Heart left ventricle (tissue), 16 donors: Measurements from ENCODE around the gene F2R. TPM values are rescaled to one million over a fixed set of nuclear protein-coding genes. Genes with fewer than 3 reads are reported as not detected.

Experiments
- ATAC-seq, 4 donors: fragments of 200-7000 bp; cut with Tn5 transposase; one replicate each; pipeline ENCODE4 v1.9.1; 2020 to 2022; ENCODE audit warnings: moderate library complexity in 4 of 4, mild to moderate bottlenecking in 3 of 4, moderate number of reproducible peaks in 1 of 4
- DNase-seq, 5 donors: peaks; one replicate each; pipeline ENCODE4 v3.0.0-alpha.2; 2020
- H3K27ac ChIP-seq, 12 donors: fragments of 200-600 bp; sonication (generic) in 4 of 12; one replicate each; pipeline versions ENCODE4 v1.5.0 to v1.8.0; 2016 to 2022; ENCODE audit warnings: mild to moderate bottlenecking in 2 of 12
- H3K27me3 ChIP-seq, 9 donors: fragments of 200-600 bp; sonication (generic) in 2 of 9; one replicate each; pipeline versions ENCODE4 v1.5.1 to v1.8.0; 2016 to 2022; ENCODE audit warnings: mild to moderate bottlenecking in 3 of 9
- H3K36me3 ChIP-seq, 9 donors: fragments of 200-600 bp; sonication (generic) in 2 of 9; one replicate each; pipeline versions ENCODE4 v1.5.0 to v1.8.0; 2018 to 2022; ENCODE audit warnings: mild to moderate bottlenecking in 2 of 9
- H3K4me1 ChIP-seq, 12 donors: fragments of 200-600 bp; sonication (generic) in 4 of 12; one replicate each; pipeline versions ENCODE4 v1.5.0 to v1.8.0; 2016 to 2022; ENCODE audit warnings: mild to moderate bottlenecking in 3 of 12
- H3K4me3 ChIP-seq, 12 donors: fragments of 200-600 bp; sonication (generic) in 4 of 12; one replicate each; pipeline versions ENCODE4 v1.5.0 to v1.8.0; 2017 to 2022; ENCODE audit warnings: mild to moderate bottlenecking in 9 of 12, moderate library complexity in 4 of 12
- H3K9me3 ChIP-seq, 12 donors: fragments of 200-600 bp; sonication (generic) in 4 of 12; one replicate each; pipeline versions ENCODE4 v1.5.0 to v1.8.0; 2016 to 2022; ENCODE audit warnings: mild to moderate bottlenecking in 1 of 12
- CTCF ChIP-seq, 12 donors: fragments of 200-600 bp; sonication (generic) in 4 of 12; IDR thresholded peaks; one replicate each; pipeline versions ENCODE4 v1.5.0 to v1.8.0; 2018 to 2022; ENCODE audit warnings: antibody characterized with exemption in 12 of 12, mild to moderate bottlenecking in 5 of 12
- POLR2A ChIP-seq, 2 donors: fragments of 450-650 bp; IDR thresholded peaks; one replicate each; pipeline ENCODE4 v1.6.1; 2017; ENCODE audit warnings: antibody characterized with exemption in 2 of 2, mild to moderate bottlenecking in 2 of 2, moderate library complexity in 2 of 2
- WGBS, 4 donors: extraction: QIAGEN DNeasy Blood & Tissue Kit in 2 of 4; methylation state at CpG; one replicate each; pipeline versions ENCODE4 v1.1.5 to v1.1.7; 2013 to 2018; 5-methylcytosine and 5-hydroxymethylcytosine counted together
- intact Hi-C, 10 donors: fragments of 100-400 bp; cut with DNase I; formaldehyde crosslinking; loops; one replicate each; pipeline versions ENCODE4 v1.11.1 to v1.14.2; 2022
- long read RNA-seq, 3 donors: library from polyadenylated mRNA; unstranded; transcript quantifications; one replicate each; pipeline ENCODE4 v2.0.0, GENCODE V29; 2020 to 2021
- polyA plus RNA-seq, 2 donors: library from polyadenylated mRNA; stranded (reverse); fragments of 200-250 nt; gene quantifications; one replicate each; pipeline ENCODE4 v1.2.3, GENCODE V29; 2013
- total RNA-seq, 9 donors: library from RNA; depleted of rRNA in 2 of 9; stranded (reverse); fragments of >200 nt in 2 of 9; fragmentation: NEBNext Ultra II Directional in 3 of 9; extraction: Animal tissue kit (Norgen Biotek cat#: 25700) in 3 of 9; gene quantifications; one replicate each; pipeline versions ENCODE4 v1.1.0 to v1.2.4, GENCODE V29; 2016 to 2023
- donor health status: ischemic (EF 13 %, LVEDD 7.1; RV severe dilation, severe dysfunction).
- donor health status: healthy with polysubstance abuse.
- donor health status: DM: no; HTN: yes; CAD: no.
- donor health status: DM: no; HTN: no; CAD: no.
- donor health status: ischemic (EF 25% LVEDD 6.9; RV normal size, moderate dysfunction).
- donor health status: ischemic (EF 25% LVEDD 5.7; RV mildly dilated, moderate dysfunction).
- donor health status: healthy.
- donor health status: DM: yes; HTN: yes; CAD: no.
- donor health status: ischemic (EF 35%, LVEDD 5.7; RV mildly dilated, moderate dysfunction).
- donor health status: nonischemic (EF 11% LVEDD 7.7; RV severe dilation, severe dysfunction).
- donor health status: DM: yes; HTN: yes; CAD: no.
- donor health status: PGD.
- donor health status: ischemic (EF 29% LVEDD 5.4; RV normal size, mild dysfunction).
- donor health status: nonischemic (EF 23%, LVEDD 6.1; RV moderate dilation, normal function).

Gene F2R
- total RNA-seq = 10 to 100 TPM in 7 of 9 donors, 1 to 10 TPM in 2; 8.6 to 28.2 (median 13.6) TPM
- polyA plus RNA-seq = 10 to 100 TPM in 1 of 2 donors, 1 to 10 TPM in 1; 2.5 to 19.3 TPM
- long read RNA-seq, donor 1, transcript F2R-201 (2 exons, 3,821 nt) = major isoform, 5 of 6 reads
- long read RNA-seq, donor 1, partial matches to known transcripts = 0 of 6 reads
- long read RNA-seq, donor 1, other reads (novel, unspliced or antisense) = 1 of 6 reads
- long read RNA-seq, donor 2, transcript F2R-201 (2 exons, 3,821 nt) = major isoform, 13 of 16 reads
- long read RNA-seq, donor 2, partial matches to known transcripts = 0 of 16 reads
- long read RNA-seq, donor 2, other reads (novel, unspliced or antisense) = 3 of 16 reads
- long read RNA-seq, donor 3, transcript F2R-201 (2 exons, 3,821 nt) = major isoform, 5 of 11 reads
- long read RNA-seq, donor 3, partial matches to known transcripts = 0 of 11 reads
- long read RNA-seq, donor 3, other reads (novel, unspliced or antisense) = 6 of 11 reads

- peaks cover 0 to 60% (median 19%) of the 10 kb centered on the region in 12 donors for H3K4me1 ChIP-seq
- peak within 1 kb of the TSS; percentile 20 to 92 (median 76) for H3K27ac ChIP-seq
- peak; percentile 40 to 89 (median 86) for ATAC-seq
- no peaks in the 10 kb centered on the region for H3K9me3 ChIP-seq
- 1% methylated on average over 21 to 82 of the region's 82 CpGs for WGBS, 4 donors
- TF ChIP-seq CTCF (IDR thresholded peaks at IDR 0.05) (peak; percentile 35 to 76 (median 58)), POLR2A (IDR thresholded peaks at IDR 0.05) (no peak)
- DNase-seq = peak; percentile 65 to 82 (median 78)
- H3K4me3 ChIP-seq = peak within 1 kb of the TSS; percentile 66 to 95 (median 83)
- peaks cover 0 to 25% (median 0%) of the 10 kb centered on the region in 9 donors for H3K27me3 ChIP-seq
- H3K36me3 ChIP-seq = no peaks in the 10 kb centered on the region
- intact Hi-C loops = loop anchor here in 5 of 10 donors (2.0 to 10.0 kb wide), 5 partner anchors 23 to 319 kb away; partner anchors contain the start of gene AGGF1 (in 1 of the 5)
Observed at GRCh38 chr5:76715736-76716455, at the start of gene F2R. Gene F2R, plus strand, starts transcription at chr5:76716126. Its CDS starts 182 bp downstream, at chr5:76716308.

- ATAC-seq (no peak), DNase-seq (no peak)
- Histone ChIP-seq H3K9me3 (no peaks in the 10 kb centered on the region), H3K27me3 (no peaks in the 10 kb centered on the region), H3K27ac (no peak overlapping the region), H3K4me3 (no peak overlapping the region), H3K4me1 (no peaks in the 10 kb centered on the region), H3K36me3 (peaks cover 0 to 41% (median 0%) of the 10 kb centered on the region in 9 donors)
- 58 to 79% (median 66%) methylated on average over 2 of the region's 2 CpGs for WGBS, 4 donors
- no peak for TF ChIP-seq CTCF (IDR thresholded peaks at IDR 0.05)
- TF ChIP-seq POLR2A (IDR thresholded peaks at IDR 0.05) = no peak
- intact Hi-C loops = no loop called here
Observed at GRCh38 chr5:76667495-76667894, 48.4 kb upstream of the F2R start.

GRCh38 chr5:76669245-76669644 is 46.7 kb upstream of the F2R start:
- TF ChIP-seq POLR2A (IDR thresholded peaks at IDR 0.05) = no peak
- TF ChIP-seq CTCF (IDR thresholded peaks at IDR 0.05) = no peak
- ATAC-seq (no peak), DNase-seq (no peak)
- Histone ChIP-seq H3K36me3 (peaks cover 0 to 48% (median 0%) of the 10 kb centered on the region in 9 donors), H3K4me3 (no peak overlapping the region), H3K9me3 (no peaks in the 10 kb centered on the region), H3K27me3 (no peaks in the 10 kb centered on the region), H3K27ac (no peak overlapping the region), H3K4me1 (peaks cover 0 to under 1% (median 0%) of the 10 kb centered on the region in 12 donors)
- 85 to 97% (median 88%) methylated on average over 5 of the region's 5 CpGs for WGBS, 4 donors
- intact Hi-C loops = no loop called here

GRCh38 chr5:76670508-76670907 is 45.4 kb upstream of the F2R start:
- Histone ChIP-seq H3K4me1 (peaks cover 0 to 8% (median 0%) of the 10 kb centered on the region in 12 donors), H3K4me3 (no peak overlapping the region), H3K9me3 (no peaks in the 10 kb centered on the region), H3K27ac (no peak overlapping the region), H3K36me3 (peaks cover 0 to 51% (median 0%) of the 10 kb centered on the region in 9 donors), H3K27me3 (no peaks in the 10 kb centered on the region)
- ATAC-seq = no peak
- 85 to 95% (median 89%) methylated on average over 3 of the region's 3 CpGs for WGBS, 4 donors
- no peak for DNase-seq
- intact Hi-C loops = no loop called here
- no peak for TF ChIP-seq CTCF (IDR thresholded peaks at IDR 0.05)
- no peak for TF ChIP-seq POLR2A (IDR thresholded peaks at IDR 0.05)
